H9 (cell line): ENCODE measurements around the gene IZUMO2. TPM values are rescaled to one million over a fixed set of nuclear protein-coding genes. Genes with fewer than 3 reads are reported as not detected.

Experiments
- DNase-seq: peaks from one replicate; pipeline ENCODE4 v3.0.0-alpha.2; 2017
- H2AFZ ChIP-seq: one replicate; pipeline ENCODE4 v1.6.1; 2013; ENCODE audit warnings: mild to moderate bottlenecking, low read length, control low read depth, moderate library complexity
- H2AK5ac ChIP-seq: 2 replicates; pipeline ENCODE4 v1.6.1; 2013; ENCODE audit warnings: low read length, control low read depth, mixed read lengths; ENCODE audit not compliant: insufficient read length
- H2BK120ac ChIP-seq: one replicate; pipeline ENCODE4 v1.6.1; 2013; ENCODE audit warnings: low read depth, mild to moderate bottlenecking, low read length, control low read depth, inconsistent platforms; ENCODE audit not compliant: poor library complexity, severe bottlenecking
- H2BK12ac ChIP-seq: 2 replicates; pipeline ENCODE4 v1.6.1; 2013; ENCODE audit warnings: low read length, control low read depth, mixed read lengths, low read depth; ENCODE audit not compliant: insufficient read length
- H2BK15ac ChIP-seq: 2 replicates; pipeline ENCODE4 v1.6.1; 2013; ENCODE audit warnings: low read depth, low read length, control low read depth
- H2BK20ac ChIP-seq: one replicate; pipeline ENCODE4 v1.6.1; 2013; ENCODE audit warnings: low read depth, mild to moderate bottlenecking, low read length, control low read depth, inconsistent platforms; ENCODE audit not compliant: poor library complexity, severe bottlenecking
- H2BK5ac ChIP-seq: 2 replicates; pipeline ENCODE4 v1.6.1; 2013; ENCODE audit warnings: low read length, control low read depth, mixed read lengths; ENCODE audit not compliant: insufficient read length
- H3K14ac ChIP-seq: 2 replicates; pipeline ENCODE4 v1.6.1; 2013; ENCODE audit warnings: low read length, control low read depth; ENCODE audit not compliant: insufficient read depth
- H3K18ac ChIP-seq: 2 replicates; pipeline ENCODE4 v1.6.1; 2013; ENCODE audit warnings: low read depth, mild to moderate bottlenecking, mixed read lengths, low read length, control low read depth; ENCODE audit not compliant: insufficient read length
- H3K23ac ChIP-seq: 2 replicates; pipeline ENCODE4 v1.6.1; 2013; ENCODE audit warnings: low read length, control low read depth, mixed read lengths, low read depth; ENCODE audit not compliant: insufficient read length
- H3K23me2 ChIP-seq: 2 replicates; pipeline ENCODE4 v1.6.1; 2013; ENCODE audit warnings: low read depth, mild to moderate bottlenecking, mixed read lengths, low read length, control low read depth; ENCODE audit not compliant: insufficient read length, poor library complexity, severe bottlenecking
- H3K27ac ChIP-seq: 2 replicates; pipeline ENCODE4 v1.5.1; 2013; ENCODE audit warnings: low read length, control low read depth, mixed read lengths, low read depth; ENCODE audit not compliant: insufficient read length
- H3K27me3 ChIP-seq: 2 replicates; pipeline ENCODE4 v1.6.1; 2013; ENCODE audit warnings: low read length, control low read depth, inconsistent platforms; ENCODE audit not compliant: insufficient read depth
- H3K4ac ChIP-seq: 2 replicates; pipeline ENCODE4 v1.6.1; 2013; ENCODE audit warnings: low read depth, mild to moderate bottlenecking, control low read depth, inconsistent platforms, low read length, moderate library complexity
- H3K4me1 ChIP-seq: 2 replicates; pipeline ENCODE4 v1.6.1; 2013; ENCODE audit warnings: low read length, control low read depth, inconsistent platforms; ENCODE audit not compliant: insufficient read depth
- H3K4me2 ChIP-seq: 2 replicates; pipeline ENCODE4 v1.6.1; 2013; ENCODE audit warnings: low read length, control low read depth, mixed read lengths; ENCODE audit not compliant: insufficient read length, insufficient read depth
- H3K56ac ChIP-seq: 2 replicates; pipeline ENCODE4 v1.6.1; 2013; ENCODE audit warnings: low read depth, mild to moderate bottlenecking, mixed read lengths, low read length, control low read depth; ENCODE audit not compliant: insufficient read length
- H3K79me1 ChIP-seq: 2 replicates; pipeline ENCODE4 v1.6.1; 2013; ENCODE audit warnings: low read depth, mild to moderate bottlenecking, moderate library complexity, low read length, control low read depth, inconsistent platforms; ENCODE audit not compliant: insufficient read depth, poor library complexity, severe bottlenecking
- H3K79me2 ChIP-seq: 2 replicates; pipeline ENCODE4 v1.6.1; 2013; ENCODE audit warnings: low read length, control low read depth, inconsistent platforms; ENCODE audit not compliant: insufficient read depth
- H3K9ac ChIP-seq: 2 replicates; pipeline ENCODE4 v1.6.1; 2013; ENCODE audit warnings: low read length, control low read depth, mixed read lengths; ENCODE audit not compliant: insufficient read length; ENCODE audit errors: extremely low read depth
- H3K9me3 ChIP-seq: one replicate; pipeline ENCODE4 v1.6.1; 2013; ENCODE audit warnings: low read depth, low read length, inconsistent platforms; ENCODE audit not compliant: control insufficient read depth
- H3T11ph ChIP-seq: one replicate; pipeline ENCODE4 v1.6.1; 2013; ENCODE audit warnings: mild to moderate bottlenecking, low read length, control low read depth, inconsistent platforms
- H4K20me1 ChIP-seq: one replicate; pipeline ENCODE4 v1.6.1; 2013; ENCODE audit not compliant: control insufficient read depth, insufficient read length, insufficient read depth
- H4K5ac ChIP-seq: 2 replicates; pipeline ENCODE4 v1.6.1; 2013; ENCODE audit warnings: low read depth, mild to moderate bottlenecking, mixed read lengths, low read length, control low read depth; ENCODE audit not compliant: insufficient read length
- H4K8ac ChIP-seq: replicated peaks from 2 replicates; pipeline ENCODE4 v1.6.1; 2013; ENCODE audit warnings: low read length, control low read depth, mixed read lengths, low read depth; ENCODE audit not compliant: insufficient read length
- H4K91ac ChIP-seq: 2 replicates; pipeline ENCODE4 v1.6.1; 2013; ENCODE audit warnings: low read depth, mild to moderate bottlenecking, moderate library complexity, mixed read lengths, low read length, control low read depth; ENCODE audit not compliant: insufficient read length
- H3K27ac Mint-ChIP-seq, 3 experiments: 2 replicates in 2 of 3; 3 replicates in 1 of 3; pipeline ENCODE4 v1.8.0; 2020 to 2021; ENCODE audit warnings: mixed read lengths in 3 of 3, mild to moderate bottlenecking in 1 of 3, moderate library complexity in 1 of 3
- H3K27me3 Mint-ChIP-seq: 2 replicates; pipeline ENCODE4 v1.8.0; 2021; ENCODE audit warnings: low read depth, mild to moderate bottlenecking, moderate library complexity, mixed read lengths
- H3K36me3 Mint-ChIP-seq, 3 experiments: 2 replicates in 2 of 3; 3 replicates in 1 of 3; pipeline ENCODE4 v1.8.0; 2020 to 2021; ENCODE audit warnings: low read depth in 3 of 3, mixed read lengths in 3 of 3; ENCODE audit not compliant: insufficient read depth in 1 of 3
- H3K4me1 Mint-ChIP-seq, 2 experiments: 2 replicates each; pipeline ENCODE4 v1.8.0; 2020; ENCODE audit warnings: mixed read lengths in 2 of 2
- H3K4me3 Mint-ChIP-seq, 2 experiments: 2 replicates in 1 of 2; 3 replicates in 1 of 2; pipeline ENCODE4 v1.8.0; 2020 to 2021; ENCODE audit warnings: mild to moderate bottlenecking in 2 of 2, mixed read lengths in 2 of 2, moderate library complexity in 1 of 2
- H3K9me3 Mint-ChIP-seq, 2 experiments: 2 replicates in 1 of 2; 3 replicates in 1 of 2; pipeline ENCODE4 v1.8.0; 2020; ENCODE audit warnings: mild to moderate bottlenecking in 2 of 2, mixed read lengths in 2 of 2, moderate library complexity in 1 of 2
- WGBS: extraction: QIAGEN DNeasy Blood & Tissue Kit; methylation state at CpG from one replicate; pipeline ENCODE4 v1.1.7; 2013; ENCODE audit warnings: missing lambda C conversion rate, low lambda C conversion rate, mixed read lengths; ENCODE audit not compliant: insufficient read length; ENCODE audit errors: extremely low coverage; 5-methylcytosine and 5-hydroxymethylcytosine counted together
- total RNA-seq: library from RNA; stranded (reverse); gene quantifications from 2 replicates; pipeline ENCODE4 v1.2.1, GENCODE V29; 2021
- TF ChIP-seq, protein P1 (sequence below): fragments of 200-600 bp; sonication (generic); conservative IDR thresholded peaks from 3 replicates; pipeline ENCODE4 v1.8.0; 2021; ENCODE audit warnings: antibody characterized with exemption, mild to moderate bottlenecking

IZUMO2 gene
- total RNA-seq, 1 experiment from 2014 or later: not detected

DNA sequence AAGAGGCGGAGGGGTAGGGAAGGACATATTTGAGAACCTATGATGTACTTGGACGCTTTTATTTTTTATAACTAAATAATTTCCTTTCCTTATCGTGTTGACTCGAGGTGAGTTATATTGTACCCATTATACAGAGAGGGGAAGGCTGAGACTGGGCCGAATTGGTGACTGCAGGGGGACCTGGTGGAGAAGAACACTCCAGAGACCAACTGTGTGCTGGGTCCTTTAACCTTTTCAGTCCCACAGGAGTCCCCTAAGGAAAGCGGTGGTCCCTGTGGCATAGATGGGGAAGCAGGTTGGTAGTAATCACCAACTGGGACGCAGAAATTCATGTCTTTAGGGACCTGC, 41.0 kb upstream of the IZUMO2 start:
- Mint-ChIP-seq H3K27me3 (peaks cover 40% of the 10 kb centered on the region), H3K27ac (no peak overlapping the region), H3K4me3 (peak overlapping the region; percentile 55 to 80), H3K36me3 (no peaks in the 10 kb centered on the region), H3K9me3 (no peaks in the 10 kb centered on the region), H3K4me1 (peaks cover 3 to 22% of the 10 kb centered on the region in 2 experiments)
- Histone ChIP-seq H4K8ac (no peak overlapping the region), H3K27ac (no peak overlapping the region), H4K91ac (no peak overlapping the region), H4K5ac (no peak overlapping the region), H3K56ac (no peak overlapping the region), H3K9ac (no peak overlapping the region), H3K79me1 (no peaks in the 10 kb centered on the region), H2BK15ac (no peak overlapping the region), H3K18ac (no peak overlapping the region), H3K27me3 (no peaks in the 10 kb centered on the region), H2BK5ac (no peak overlapping the region), H3T11ph (no peak overlapping the region), H3K14ac (no peak overlapping the region), H3K23ac (no peak overlapping the region), H3K4me2 (peak overlapping the region; percentile 43), H2AFZ (no peak overlapping the region), H4K20me1 (no peaks in the 10 kb centered on the region), H2BK120ac (no peak overlapping the region), H3K9me3 (no peaks in the 10 kb centered on the region), H3K23me2 (peaks cover 9% of the 10 kb centered on the region), H2AK5ac (no peak overlapping the region), H3K4me1 (no peaks in the 10 kb centered on the region), H3K4ac (no peak overlapping the region), H2BK12ac (no peak overlapping the region), H3K79me2 (no peaks in the 10 kb centered on the region), H2BK20ac (no peak overlapping the region)
- TF ChIP-seq, protein P1, sequence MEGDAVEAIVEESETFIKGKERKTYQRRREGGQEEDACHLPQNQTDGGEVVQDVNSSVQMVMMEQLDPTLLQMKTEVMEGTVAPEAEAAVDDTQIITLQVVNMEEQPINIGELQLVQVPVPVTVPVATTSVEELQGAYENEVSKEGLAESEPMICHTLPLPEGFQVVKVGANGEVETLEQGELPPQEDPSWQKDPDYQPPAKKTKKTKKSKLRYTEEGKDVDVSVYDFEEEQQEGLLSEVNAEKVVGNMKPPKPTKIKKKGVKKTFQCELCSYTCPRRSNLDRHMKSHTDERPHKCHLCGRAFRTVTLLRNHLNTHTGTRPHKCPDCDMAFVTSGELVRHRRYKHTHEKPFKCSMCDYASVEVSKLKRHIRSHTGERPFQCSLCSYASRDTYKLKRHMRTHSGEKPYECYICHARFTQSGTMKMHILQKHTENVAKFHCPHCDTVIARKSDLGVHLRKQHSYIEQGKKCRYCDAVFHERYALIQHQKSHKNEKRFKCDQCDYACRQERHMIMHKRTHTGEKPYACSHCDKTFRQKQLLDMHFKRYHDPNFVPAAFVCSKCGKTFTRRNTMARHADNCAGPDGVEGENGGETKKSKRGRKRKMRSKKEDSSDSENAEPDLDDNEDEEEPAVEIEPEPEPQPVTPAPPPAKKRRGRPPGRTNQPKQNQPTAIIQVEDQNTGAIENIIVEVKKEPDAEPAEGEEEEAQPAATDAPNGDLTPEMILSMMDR: no peak
- no CpG with 5 or more reads among the region's 7 CpGs for WGBS
- no peak for DNase-seq
